GM18520 (cell line): Measurements from ENCODE around the gene PSME3.
"Not testable (repeated sequence)": the region's sequence is repeated elsewhere in the genome, so short reads cannot be mapped to it uniquely, and the experiment has no call there.

ENCODE experiments used
- ATAC-seq: cut with Tn5 transposase; IDR thresholded peaks from one replicate; pipeline ENCODE4 v1.9.1; 2021; ENCODE audit not compliant: unreplicated experiment

Gene PSME3

DNA sequence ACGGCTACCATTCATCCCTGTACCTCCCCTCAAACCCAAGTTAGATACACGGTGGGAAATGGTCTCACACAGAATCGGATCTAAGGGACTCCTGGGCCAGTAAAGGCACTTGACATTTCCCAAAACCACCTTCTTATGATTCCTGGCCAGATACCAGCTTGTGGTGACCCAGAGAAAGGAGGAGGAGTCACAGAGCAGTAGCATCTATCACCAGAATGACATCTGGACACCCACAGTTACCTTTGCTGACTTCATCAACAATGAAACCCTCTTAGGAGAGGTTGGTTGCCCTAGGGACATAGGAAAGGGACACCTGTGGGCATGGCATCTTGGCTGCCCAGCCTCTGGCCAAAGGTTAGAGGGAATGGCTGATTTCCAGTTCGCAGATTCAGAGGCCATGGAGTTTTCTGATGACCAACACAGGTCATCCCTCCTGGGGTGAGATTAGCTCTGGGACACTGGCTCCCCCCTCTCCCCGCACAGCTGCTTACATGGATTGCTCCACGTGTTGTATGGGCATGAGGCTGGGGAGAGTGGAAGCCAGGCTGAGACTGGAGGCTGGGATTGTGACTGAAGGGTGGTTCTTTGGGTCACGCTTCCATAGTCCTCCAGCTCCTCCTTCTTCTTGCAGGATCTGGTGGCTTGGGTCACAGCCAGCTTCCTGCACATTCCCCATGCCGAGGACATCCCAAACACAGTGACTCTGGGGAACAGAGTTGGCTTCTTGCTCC is 16.4 kb downstream of the PSME3 start:
- ATAC-seq = no peak

DNA sequence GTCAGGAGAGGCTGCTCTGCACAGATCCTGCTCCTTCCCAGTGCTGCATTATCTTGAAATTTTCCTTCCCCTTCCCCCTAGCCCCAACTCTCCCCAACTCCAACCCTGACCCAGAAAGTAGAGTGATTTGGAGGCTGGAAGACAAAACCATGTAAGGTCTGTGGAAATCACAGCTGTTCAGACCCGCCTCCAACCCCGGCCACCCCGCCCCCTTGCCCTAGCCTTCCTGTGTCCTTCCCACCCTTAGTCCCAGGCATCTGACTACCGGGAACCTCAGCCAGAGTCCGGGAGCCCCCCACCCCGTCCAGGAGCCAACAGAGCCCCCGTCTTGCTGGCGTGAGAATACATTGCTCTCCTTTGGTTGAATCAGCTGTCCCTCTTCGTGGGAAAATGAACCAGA is 17.8 kb downstream of the PSME3 start, which contains the start of gene AOC3:
AOC3 (plus strand) TSS at position 246 of the 400 bp plus-strand sequence; CDS start at position 391, 145 bp downstream.
- no peak for ATAC-seq

DNA sequence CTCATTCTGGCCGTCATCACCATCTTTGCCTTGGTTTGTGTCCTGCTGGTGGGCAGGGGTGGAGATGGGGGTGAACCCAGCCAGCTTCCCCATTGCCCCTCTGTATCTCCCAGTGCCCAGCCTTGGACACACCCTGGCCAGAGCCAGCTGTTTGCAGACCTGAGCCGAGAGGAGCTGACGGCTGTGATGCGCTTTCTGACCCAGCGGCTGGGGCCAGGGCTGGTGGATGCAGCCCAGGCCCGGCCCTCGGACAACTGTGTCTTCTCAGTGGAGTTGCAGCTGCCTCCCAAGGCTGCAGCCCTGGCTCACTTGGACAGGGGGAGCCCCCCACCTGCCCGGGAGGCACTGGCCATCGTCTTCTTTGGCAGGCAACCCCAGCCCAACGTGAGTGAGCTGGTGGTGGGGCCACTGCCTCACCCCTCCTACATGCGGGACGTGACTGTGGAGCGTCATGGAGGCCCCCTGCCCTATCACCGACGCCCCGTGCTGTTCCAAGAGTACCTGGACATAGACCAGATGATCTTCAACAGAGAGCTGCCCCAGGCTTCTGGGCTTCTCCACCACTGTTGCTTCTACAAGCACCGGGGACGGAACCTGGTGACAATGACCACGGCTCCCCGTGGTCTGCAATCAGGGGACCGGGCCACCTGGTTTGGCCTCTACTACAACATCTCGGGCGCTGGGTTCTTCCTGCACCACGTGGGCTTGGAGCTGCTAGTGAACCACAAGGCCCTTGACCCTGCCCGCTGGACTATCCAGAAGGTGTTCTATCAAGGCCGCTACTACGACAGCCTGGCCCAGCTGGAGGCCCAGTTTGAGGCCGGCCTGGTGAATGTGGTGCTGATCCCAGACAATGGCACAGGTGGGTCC is 18.4 kb downstream of the PSME3 start:
- ATAC-seq = not testable (repeated sequence)

DNA sequence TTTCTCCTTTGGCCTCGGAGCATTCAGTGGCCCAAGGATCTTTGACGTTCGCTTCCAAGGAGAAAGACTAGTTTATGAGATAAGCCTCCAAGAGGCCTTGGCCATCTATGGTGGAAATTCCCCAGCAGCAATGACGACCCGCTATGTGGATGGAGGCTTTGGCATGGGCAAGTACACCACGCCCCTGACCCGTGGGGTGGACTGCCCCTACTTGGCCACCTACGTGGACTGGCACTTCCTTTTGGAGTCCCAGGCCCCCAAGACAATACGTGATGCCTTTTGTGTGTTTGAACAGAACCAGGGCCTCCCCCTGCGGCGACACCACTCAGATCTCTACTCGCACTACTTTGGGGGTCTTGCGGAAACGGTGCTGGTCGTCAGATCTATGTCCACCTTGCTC is 19.2 kb downstream of the PSME3 start:
- no peak for ATAC-seq

DNA sequence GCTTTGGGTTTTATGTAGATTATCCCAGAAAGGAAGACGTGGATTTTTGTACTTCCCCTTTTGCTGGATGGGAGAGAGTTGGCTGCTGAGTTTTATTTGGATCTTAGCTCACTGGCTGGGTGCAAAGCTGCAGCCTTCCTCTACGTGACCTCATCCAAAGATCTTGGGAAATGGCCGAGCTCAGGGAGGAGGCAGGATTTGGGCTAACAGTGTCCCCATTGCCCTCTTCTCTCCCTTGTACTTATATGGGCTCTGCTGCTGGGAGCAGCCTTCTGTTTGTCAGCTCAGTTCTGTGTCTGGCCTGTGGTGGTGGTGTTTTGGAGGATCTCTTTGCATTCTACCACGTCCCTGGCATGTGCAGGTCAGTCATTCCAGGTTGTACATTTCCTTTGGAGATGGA is 19.8 kb downstream of the PSME3 start:
- ATAC-seq = no peak

DNA sequence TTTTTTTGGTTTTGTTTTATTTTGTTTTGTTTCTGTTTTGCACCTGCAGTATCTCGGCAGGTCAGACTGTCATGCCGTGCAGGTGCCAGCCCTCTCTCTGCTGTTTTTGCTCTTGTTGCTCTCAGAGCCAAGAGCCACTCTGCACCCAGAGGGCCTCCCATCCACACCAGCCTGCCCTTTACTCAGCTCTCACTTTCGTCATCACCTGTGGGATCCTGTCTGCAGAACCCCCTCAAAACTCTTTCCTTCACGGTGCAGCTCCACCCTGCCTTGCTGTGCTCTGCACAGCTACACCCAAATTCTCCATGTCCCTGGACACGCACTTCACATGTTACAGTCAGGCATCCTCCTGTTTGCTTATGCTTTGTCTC is 20.4 kb downstream of the PSME3 start:
- no peak for ATAC-seq

DNA sequence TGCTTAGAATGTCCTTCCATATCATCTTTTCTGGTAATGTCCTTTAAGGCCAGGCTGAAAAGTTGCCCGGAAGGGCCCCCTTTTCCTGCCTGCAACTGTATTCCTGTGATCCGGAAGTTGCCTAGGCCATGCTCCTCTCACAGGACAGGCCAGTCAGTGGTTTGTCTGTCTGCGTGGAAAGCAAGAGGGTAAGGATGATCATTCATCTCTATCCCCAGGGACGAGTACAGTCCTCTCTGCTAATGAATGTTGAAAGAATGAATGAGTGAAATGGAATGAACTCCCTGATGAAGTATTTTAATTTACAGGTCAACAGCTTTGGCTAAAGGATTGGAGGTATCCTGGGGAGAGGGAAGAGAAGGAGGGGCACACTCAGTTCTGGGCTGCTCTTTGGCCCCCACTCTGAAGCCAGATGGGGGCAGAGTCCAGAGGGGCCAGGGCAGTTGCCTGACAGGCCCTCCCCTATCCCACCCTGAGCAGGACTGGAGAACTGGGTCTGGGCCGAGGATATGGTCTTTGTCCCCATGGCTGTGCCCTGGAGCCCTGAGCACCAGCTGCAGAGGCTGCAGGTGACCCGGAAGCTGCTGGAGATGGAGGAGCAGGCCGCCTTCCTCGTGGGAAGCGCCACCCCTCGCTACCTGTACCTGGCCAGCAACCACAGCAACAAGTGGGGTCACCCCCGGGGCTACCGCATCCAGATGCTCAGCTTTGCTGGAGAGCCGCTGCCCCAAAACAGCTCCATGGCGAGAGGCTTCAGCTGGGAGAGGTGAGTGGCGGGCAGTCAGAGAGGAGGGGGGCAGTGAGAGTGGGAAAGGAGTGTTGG is 21.0 kb downstream of the PSME3 start:
- no peak for ATAC-seq

DNA sequence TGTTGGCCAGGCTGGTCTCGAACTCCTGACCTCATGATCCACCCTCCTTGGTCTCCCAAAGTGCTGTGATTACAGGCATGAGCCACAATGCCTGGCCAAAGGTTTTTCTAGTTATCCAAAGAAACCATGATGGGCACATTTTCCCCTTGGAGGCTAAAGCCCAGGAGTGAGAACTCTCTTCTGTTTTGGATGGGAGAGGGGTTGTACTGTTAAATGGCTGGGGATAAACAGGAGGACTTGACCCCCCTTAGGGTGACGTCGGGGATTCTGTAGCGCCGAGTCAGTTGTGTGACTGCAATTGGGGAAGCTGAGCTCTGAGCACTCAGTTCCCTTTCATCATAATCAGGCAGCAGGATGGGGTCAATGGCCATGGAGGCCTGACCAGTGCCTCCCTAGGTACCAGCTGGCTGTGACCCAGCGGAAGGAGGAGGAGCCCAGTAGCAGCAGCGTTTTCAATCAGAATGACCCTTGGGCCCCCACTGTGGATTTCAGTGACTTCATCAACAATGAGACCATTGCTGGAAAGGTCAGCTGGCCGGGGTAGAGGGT is 21.9 kb downstream of the PSME3 start:
- ATAC-seq = no peak

DNA sequence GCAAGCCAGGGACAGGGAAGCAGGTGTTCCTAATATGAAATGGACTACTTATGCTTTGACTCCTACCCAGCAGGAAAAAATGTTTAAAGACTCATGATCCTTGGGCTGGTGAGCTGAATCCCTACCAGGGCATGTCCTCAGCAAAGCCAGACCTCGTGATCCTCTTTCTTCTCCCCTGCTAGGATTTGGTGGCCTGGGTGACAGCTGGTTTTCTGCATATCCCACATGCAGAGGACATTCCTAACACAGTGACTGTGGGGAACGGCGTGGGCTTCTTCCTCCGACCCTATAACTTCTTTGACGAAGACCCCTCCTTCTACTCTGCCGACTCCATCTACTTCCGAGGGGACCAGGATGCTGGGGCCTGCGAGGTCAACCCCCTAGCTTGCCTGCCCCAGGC is 22.9 kb downstream of the PSME3 start:
- not testable (repeated sequence) for ATAC-seq

DNA sequence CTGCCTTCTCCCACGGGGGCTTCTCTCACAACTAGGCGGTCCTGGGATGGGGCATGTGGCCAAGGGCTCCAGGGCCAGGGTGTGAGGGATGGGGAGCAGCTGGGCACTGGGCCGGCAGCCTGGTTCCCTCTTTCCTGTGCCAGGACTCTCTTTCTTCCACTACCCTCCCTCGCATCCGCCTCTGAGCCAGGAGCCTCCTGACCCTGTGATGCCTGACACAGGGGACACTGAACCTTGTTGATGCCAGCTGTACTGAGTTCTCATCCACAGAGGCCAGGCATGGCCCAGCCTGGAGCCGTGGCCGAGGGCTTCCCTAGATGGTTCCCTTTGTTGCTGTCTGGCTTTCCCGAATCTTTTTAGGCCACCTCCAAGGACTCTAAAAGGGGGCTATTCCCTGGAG is 23.3 kb downstream of the PSME3 start:
- not testable (repeated sequence) for ATAC-seq

DNA sequence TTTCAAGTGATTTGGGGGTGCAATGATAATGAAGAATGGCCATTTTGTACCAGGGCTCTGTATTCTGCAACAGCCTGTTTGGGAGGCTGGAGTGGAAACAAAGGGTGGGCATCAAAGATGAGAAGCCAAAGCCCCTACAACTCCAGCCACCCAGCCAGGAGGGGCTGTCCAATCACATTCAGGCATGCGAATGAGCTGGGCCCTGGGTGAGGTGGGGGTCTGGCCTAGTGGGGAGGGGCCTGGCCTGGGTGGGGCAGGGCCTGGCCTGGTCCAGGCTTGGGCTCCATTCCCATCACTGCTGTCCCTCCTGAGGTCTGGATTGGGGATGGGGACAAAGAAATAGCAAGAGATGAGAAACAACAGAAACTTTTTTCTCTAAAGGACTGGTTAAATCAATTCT is 24.2 kb downstream of the PSME3 start:
- no peak for ATAC-seq

DNA sequence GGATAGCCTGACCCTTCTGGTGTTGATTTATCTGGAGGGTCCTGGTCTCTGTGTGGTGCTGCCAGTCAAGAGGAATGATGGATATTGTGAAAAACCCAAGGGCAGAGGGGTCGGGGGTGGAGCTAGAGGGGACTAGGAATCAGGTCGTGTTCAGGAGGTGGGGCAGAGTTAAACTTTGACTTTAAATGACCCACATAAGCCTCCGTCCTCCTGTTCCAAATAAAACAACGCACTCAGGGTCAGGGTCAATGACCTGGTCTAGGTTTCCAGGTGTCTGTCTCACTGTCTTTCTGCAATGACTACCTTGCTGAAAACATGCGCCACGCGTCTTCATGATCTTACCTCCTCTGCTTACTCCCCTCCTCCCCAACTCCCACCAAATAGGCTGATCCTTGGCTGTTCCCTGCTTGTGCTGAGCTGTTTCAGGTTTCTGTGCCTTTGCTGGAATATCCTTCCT is 32.5 kb downstream of the PSME3 start:
- ATAC-seq = no peak

DNA sequence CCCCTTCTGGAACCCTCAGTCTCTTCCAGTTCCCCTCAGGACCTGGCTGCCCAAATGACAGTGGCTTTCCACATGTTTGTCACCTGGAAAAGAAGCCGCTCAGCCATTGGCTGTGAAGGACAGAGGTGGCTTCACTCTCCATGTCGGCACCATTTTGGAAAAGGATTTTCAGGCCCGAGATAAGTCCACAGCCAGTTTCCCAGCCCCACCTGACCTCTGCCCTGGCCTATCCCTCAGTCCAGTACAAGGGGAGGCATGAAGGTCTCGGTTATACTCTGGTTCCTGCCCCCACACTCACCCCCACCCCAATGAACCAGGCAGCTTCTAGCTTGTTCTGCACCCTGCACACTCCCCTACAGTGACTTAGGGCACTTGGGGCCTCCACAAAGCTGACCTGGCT is 33.0 kb downstream of the PSME3 start:
- ATAC-seq = no peak

DNA sequence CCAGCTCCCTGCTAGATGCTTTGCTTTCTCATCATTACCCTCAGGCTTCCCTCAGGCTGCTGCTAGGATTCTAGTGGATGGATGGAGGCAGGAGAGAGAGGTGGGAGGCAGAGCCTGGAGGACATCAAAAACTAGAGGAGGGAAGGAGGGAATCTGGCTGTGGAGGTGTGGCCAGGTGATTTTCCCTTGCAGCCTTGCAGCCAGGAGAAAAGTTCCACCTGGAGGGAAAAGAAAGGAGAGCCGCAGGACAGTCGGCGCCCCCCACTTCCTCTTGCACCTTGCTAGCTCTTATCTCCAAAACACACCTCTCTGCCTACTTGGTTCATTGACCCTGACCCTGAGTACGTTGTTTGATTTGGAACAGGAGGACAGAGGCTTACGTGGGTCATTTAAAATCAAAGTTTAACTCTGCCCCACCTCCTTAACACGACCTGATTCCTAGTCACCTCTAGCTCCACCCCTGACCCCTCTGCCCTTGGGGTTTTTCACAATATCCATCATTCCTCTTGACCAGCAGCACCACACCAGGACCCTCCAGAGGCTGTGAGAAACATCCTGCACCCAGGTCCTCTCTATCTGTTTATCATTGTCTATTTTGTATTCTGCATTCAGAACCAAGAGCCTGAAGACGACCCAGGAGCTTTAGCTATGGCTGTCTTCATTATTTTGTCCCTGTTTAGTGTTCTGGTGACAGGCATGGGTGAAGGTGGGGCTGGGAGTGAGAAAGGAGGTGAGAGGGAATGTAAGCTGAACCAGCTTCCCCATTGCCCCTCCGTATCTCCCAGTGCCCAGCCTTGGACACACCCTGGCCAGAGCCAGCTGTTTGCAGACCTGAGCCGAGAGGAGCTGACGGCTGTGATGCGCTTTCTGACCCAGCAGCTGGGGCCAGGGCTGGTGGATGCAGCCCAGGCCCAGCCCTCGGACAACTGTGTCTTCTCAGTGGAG is 33.7 kb downstream of the PSME3 start:
- no peak for ATAC-seq

DNA sequence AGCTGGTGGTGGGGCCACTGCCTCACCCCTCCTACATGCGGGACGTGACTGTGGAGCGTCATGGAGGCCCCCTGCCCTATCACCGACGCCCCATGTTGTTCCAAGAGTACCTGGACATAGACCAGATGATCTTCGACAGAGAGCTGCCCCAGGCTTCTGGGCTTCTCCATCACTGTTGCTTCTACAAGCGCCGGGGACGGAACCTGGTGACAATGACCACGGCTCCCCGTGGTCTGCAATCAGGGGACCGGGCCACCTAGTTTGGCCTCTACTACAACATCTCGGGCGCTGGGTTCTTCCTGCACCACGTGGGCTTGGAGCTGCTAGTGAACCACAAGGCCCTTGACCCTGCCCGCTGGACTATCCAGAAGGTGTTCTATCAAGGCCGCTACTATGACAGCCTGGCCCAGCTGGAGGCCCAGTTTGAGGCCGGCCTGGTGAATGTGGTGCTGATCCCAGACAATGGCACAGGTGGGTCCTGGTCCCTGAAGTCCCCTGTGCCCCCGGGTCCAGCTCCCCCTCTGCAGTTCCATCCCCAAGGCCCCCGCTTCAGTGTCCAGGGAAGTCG is 34.6 kb downstream of the PSME3 start:
- ATAC-seq = not testable (repeated sequence)

DNA sequence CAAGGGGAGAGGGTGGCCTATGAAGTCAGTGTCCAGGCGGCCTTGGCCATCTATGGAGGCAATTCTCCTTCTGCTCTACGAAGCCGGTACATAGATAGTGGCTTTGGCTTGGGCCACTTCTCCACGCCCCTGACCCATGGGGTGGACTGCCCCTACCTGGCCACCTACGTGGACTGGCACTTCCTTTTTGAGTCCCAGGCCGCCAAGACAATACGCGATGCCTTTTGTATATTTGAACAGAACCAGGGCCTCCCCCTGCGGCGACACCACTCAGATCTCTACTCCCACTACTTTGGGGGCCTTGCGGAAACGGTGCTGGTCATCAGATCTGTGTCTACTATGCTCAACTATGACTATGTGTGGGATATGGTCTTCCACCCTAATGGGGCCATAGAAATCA is 35.1 kb downstream of the PSME3 start:
- no peak for ATAC-seq

DNA sequence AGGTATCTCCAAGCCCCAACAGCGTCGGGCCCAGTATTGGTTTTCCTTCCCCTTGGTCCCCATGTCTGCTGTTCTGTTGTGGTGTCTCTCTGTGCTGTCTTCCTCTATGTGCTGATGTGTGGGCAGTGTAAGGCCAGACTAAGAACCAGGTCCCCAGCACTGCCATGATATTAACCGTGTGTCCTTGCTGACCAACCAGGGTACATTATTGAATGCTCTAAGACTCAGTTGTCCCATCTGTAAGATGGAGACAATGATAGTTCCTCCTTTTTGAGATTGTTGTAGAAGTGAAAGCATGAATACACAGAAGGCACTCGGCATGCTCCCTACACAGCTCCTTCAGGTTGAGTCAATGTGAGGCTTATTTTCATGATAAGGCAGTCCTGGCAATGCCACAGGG is 38.5 kb downstream of the PSME3 start:
- ATAC-seq = no peak

DNA sequence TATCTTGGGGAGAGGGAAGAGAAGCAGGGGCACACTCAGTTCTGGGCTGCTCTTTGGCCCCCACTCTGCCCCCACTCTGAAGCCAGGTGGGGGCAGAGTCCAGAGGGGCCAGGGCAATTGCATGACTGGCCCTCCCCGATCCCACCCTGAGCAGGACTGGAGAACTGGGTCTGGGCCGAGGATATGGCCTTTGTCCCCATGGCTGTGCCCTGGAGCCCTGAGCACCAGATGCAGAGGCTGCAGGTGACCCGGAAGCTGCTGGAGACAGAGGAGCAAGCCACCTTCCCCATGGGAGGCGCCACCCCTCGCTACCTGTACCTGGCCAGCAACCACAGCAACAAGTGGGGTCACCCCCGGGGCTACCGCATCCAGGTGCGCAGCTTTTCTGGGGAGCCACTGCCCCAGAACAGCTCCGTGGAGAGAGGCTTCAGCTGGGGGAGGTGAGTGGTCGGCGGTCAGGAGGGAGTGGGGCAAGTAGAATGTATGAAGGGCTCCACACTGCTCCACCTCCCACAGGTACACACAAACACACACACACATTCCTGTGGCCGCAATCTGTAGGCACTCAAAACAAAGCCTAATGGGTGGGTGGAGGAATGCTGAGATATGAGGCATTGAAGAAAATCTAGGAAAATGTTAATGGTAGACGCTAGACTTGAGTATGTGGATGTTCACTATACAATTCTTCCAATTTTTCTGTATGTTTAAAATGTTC is 39.2 kb downstream of the PSME3 start:
- no peak for ATAC-seq

DNA sequence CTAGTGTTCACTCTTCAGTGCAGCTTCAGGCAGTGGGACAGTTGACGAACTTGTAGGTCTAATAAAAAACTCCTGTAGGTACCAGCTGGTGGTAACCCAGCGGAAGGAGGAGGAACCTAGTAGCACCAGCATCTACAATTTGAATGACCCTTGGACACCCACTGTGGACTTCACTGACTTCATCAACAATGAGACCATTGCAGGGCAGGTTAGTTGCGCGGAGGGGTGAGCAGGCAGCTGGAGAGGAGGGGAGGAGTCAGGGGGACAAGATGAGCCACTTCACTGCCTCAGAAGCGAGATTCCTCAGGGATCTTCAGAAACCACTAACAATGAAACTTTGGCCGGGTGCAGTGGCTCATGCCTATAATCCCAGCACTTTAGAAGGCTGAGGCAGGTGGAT is 40.1 kb downstream of the PSME3 start:
- no peak for ATAC-seq
